ENCODE results near the gene FAM3A.
"Not testable (repeated sequence)": the region's sequence is repeated elsewhere in the genome, so short reads cannot be mapped to it uniquely, and the experiment has no call there.

Gene FAM3A

GRCh38 chrX:154507673-154508383, 8.2 kb downstream of the FAM3A start:
- peaks cover 3% of the 10 kb centered on the region for H3K4me1 ChIP-seq (ENCODE audit: insufficient read depth, insufficient read length)
- no peaks in the 10 kb centered on the region for H3K9me3 ChIP-seq (ENCODE audit: insufficient read depth, low read length)
- H3K36me3 ChIP-seq (ENCODE audit: insufficient read depth, insufficient read length, low read length), result peaks cover 10% of the 10 kb centered on the region
- no peak overlapping the region for H3K9ac ChIP-seq (ENCODE audit: insufficient read length, low read depth)
- DNase-seq (ENCODE audit: low read depth, low spot score), result no peak
- no peak overlapping the region for H3K4me3 ChIP-seq (ENCODE audit: insufficient read length, low read depth)
- no peaks in the 10 kb centered on the region for H3K27me3 ChIP-seq (ENCODE audit: insufficient read depth, insufficient read length)
- no peak for TF ChIP-seq ZNF274 (IDR thresholded peaks at IDR 0.05; ENCODE audit: low read depth, low read length)
- no peak for TF ChIP-seq SUZ12 (IDR thresholded peaks at IDR 0.05; ENCODE audit: extremely low read depth, insufficient read depth, insufficient read length)
- TF ChIP-seq YY1 (IDR thresholded peaks at IDR 0.05; ENCODE audit: insufficient read depth, insufficient read length), result no peak

GRCh38 chrX:154506483-154507332, 9.3 kb downstream of the FAM3A start:
- no peak overlapping the region for H3K9ac ChIP-seq (ENCODE audit: insufficient read length, low read depth)
- no peak for DNase-seq (ENCODE audit: low read depth, low spot score)
- TF ChIP-seq ZNF274 (IDR thresholded peaks at IDR 0.05; ENCODE audit: low read depth, low read length) (no peak), YY1 (IDR thresholded peaks at IDR 0.05; ENCODE audit: insufficient read depth, insufficient read length) (no peak), SUZ12 (IDR thresholded peaks at IDR 0.05; ENCODE audit: extremely low read depth, insufficient read depth, insufficient read length) (no peak)

GRCh38 chrX:154505734-154506133, 10.3 kb downstream of the FAM3A start:
- H3K27me3 ChIP-seq (ENCODE audit: insufficient read depth, insufficient read length), result no peaks in the 10 kb centered on the region
- no peak for DNase-seq (ENCODE audit: low read depth, low spot score)
- TF ChIP-seq SUZ12 (IDR thresholded peaks at IDR 0.05; ENCODE audit: extremely low read depth, insufficient read depth, insufficient read length) (no peak), YY1 (IDR thresholded peaks at IDR 0.05; ENCODE audit: insufficient read depth, insufficient read length) (no peak), ZNF274 (IDR thresholded peaks at IDR 0.05; ENCODE audit: low read depth, low read length) (no peak)

More at GRCh38 chrX:154506483-154507332, 9.3 kb downstream of the FAM3A start:
- Histone ChIP-seq H3K36me3 (ENCODE audit: insufficient read depth, insufficient read length, low read length) (peaks cover 10% of the 10 kb centered on the region), H3K4me3 (ENCODE audit: insufficient read length, low read depth) (no peak overlapping the region), H3K9me3 (ENCODE audit: insufficient read depth, low read length) (no peaks in the 10 kb centered on the region), H3K4me1 (ENCODE audit: insufficient read depth, insufficient read length) (peaks cover 3% of the 10 kb centered on the region), H3K27me3 (ENCODE audit: insufficient read depth, insufficient read length) (no peaks in the 10 kb centered on the region)

GRCh38 chrX:154502989-154503388, 13.0 kb downstream of the FAM3A start:
- DNase-seq (ENCODE audit: low read depth, low spot score), result no peak
- Histone ChIP-seq H3K4me3 (ENCODE audit: insufficient read length, low read depth) (no peak overlapping the region), H3K9me3 (ENCODE audit: insufficient read depth, low read length) (no peaks in the 10 kb centered on the region), H3K4me1 (ENCODE audit: insufficient read depth, insufficient read length) (peaks cover 3% of the 10 kb centered on the region), H3K9ac (ENCODE audit: insufficient read length, low read depth) (no peak overlapping the region), H3K36me3 (ENCODE audit: insufficient read depth, insufficient read length, low read length) (peaks cover 6% of the 10 kb centered on the region), H3K27me3 (ENCODE audit: insufficient read depth, insufficient read length) (no peaks in the 10 kb centered on the region)
- no peak for TF ChIP-seq YY1 (IDR thresholded peaks at IDR 0.05; ENCODE audit: insufficient read depth, insufficient read length)
- no peak for TF ChIP-seq ZNF274 (IDR thresholded peaks at IDR 0.05; ENCODE audit: low read depth, low read length)
- no peak for TF ChIP-seq SUZ12 (IDR thresholded peaks at IDR 0.05; ENCODE audit: extremely low read depth, insufficient read depth, insufficient read length)

More at GRCh38 chrX:154505734-154506133, 10.3 kb downstream of the FAM3A start:
- Histone ChIP-seq H3K9ac (ENCODE audit: insufficient read length, low read depth) (no peak overlapping the region), H3K9me3 (ENCODE audit: insufficient read depth, low read length) (no peaks in the 10 kb centered on the region), H3K4me3 (ENCODE audit: insufficient read length, low read depth) (no peak overlapping the region), H3K36me3 (ENCODE audit: insufficient read depth, insufficient read length, low read length) (peaks cover 10% of the 10 kb centered on the region), H3K4me1 (ENCODE audit: insufficient read depth, insufficient read length) (peaks cover 3% of the 10 kb centered on the region)

- TF ChIP-seq YY1 (IDR thresholded peaks at IDR 0.05; ENCODE audit: insufficient read depth, insufficient read length) (no peak), ZNF274 (IDR thresholded peaks at IDR 0.05; ENCODE audit: low read depth, low read length) (no peak), SUZ12 (IDR thresholded peaks at IDR 0.05; ENCODE audit: extremely low read depth, insufficient read depth, insufficient read length) (no peak)
- no peaks in the 10 kb centered on the region for H3K27me3 ChIP-seq (ENCODE audit: insufficient read depth, insufficient read length)
- peaks cover 2% of the 10 kb centered on the region for H3K36me3 ChIP-seq (ENCODE audit: insufficient read depth, insufficient read length, low read length)
- H3K4me3 ChIP-seq (ENCODE audit: insufficient read length, low read depth), result no peak overlapping the region
- H3K4me1 ChIP-seq (ENCODE audit: insufficient read depth, insufficient read length), result peaks cover 3% of the 10 kb centered on the region
- DNase-seq (ENCODE audit: low read depth, low spot score), result no peak
- H3K9ac ChIP-seq (ENCODE audit: insufficient read length, low read depth), result no peak overlapping the region
- H3K9me3 ChIP-seq (ENCODE audit: insufficient read depth, low read length), result no peaks in the 10 kb centered on the region
Measured at GRCh38 chrX:154502098-154502497, 13.9 kb downstream of the FAM3A start.

GRCh38 chrX:154501423-154501822, 14.6 kb downstream of the FAM3A start:
- not testable (repeated sequence) for H3K9ac ChIP-seq (ENCODE audit: insufficient read length, low read depth); H3K4me1 ChIP-seq (ENCODE audit: insufficient read depth, insufficient read length); DNase-seq (ENCODE audit: low read depth, low spot score); H3K4me3 ChIP-seq (ENCODE audit: insufficient read length, low read depth); H3K27me3 ChIP-seq (ENCODE audit: insufficient read depth, insufficient read length); H3K36me3 ChIP-seq (ENCODE audit: insufficient read depth, insufficient read length, low read length); H3K9me3 ChIP-seq (ENCODE audit: insufficient read depth, low read length)

- not testable (repeated sequence) for H3K27me3 ChIP-seq (ENCODE audit: insufficient read depth, insufficient read length); H3K9me3 ChIP-seq (ENCODE audit: insufficient read depth, low read length); H3K4me3 ChIP-seq (ENCODE audit: insufficient read length, low read depth); H3K4me1 ChIP-seq (ENCODE audit: insufficient read depth, insufficient read length); H3K9ac ChIP-seq (ENCODE audit: insufficient read length, low read depth); H3K36me3 ChIP-seq (ENCODE audit: insufficient read depth, insufficient read length, low read length); DNase-seq (ENCODE audit: low read depth, low spot score)
Measured at GRCh38 chrX:154496591-154497137, 19.4 kb downstream of the FAM3A start.
